HL-60 (cell line): ENCODE data around the gene ARID1B.

Experiments used
- DNase-seq, 2 experiments: peaks; one replicate each; pipeline ENCODE4 v3.0.0-alpha.2; 2010 to 2020; ENCODE audit warnings: low read depth in 1 of 2, low spot score in 1 of 2
- H3K27ac ChIP-seq: fragments of 250-450 bp; sonication (Bioruptor Pico); replicated peaks from 2 replicates; pipeline ENCODE4 v1.5.1; 2020; ENCODE audit warnings: mild to moderate bottlenecking, moderate library complexity
- H3K27me3 ChIP-seq: fragments of 250-450 bp; sonication (Bioruptor Pico); 2 replicates; pipeline ENCODE4 v1.5.1; 2021; ENCODE audit warnings: mild to moderate bottlenecking, moderate library complexity; ENCODE audit not compliant: insufficient read depth, poor library complexity, severe bottlenecking
- H3K4me3 ChIP-seq: replicated peaks from 2 replicates; pipeline ENCODE4 v1.5.1; 2011; ENCODE audit warnings: mild to moderate bottlenecking, control low read depth, low read length; ENCODE audit not compliant: insufficient read depth
- GABPA ChIP-seq: IDR thresholded peaks from 2 replicates; pipeline ENCODE4 v1.6.1; 2012; ENCODE audit warnings: low read depth
- POLR2AphosphoS5 ChIP-seq: IDR thresholded peaks from 2 replicates; pipeline ENCODE4 v1.6.1; 2012; ENCODE audit warnings: low read depth
- SPI1 ChIP-seq: IDR thresholded peaks from 2 replicates; pipeline ENCODE4 v1.6.1; 2012; ENCODE audit warnings: low read depth, mild to moderate bottlenecking, borderline replicate concordance
- TF ChIP-seq, protein P1 (sequence below): IDR thresholded peaks from 2 replicates; pipeline ENCODE4 v1.6.1; 2012; ENCODE audit warnings: low read depth; ENCODE audit not compliant: insufficient replicate concordance
- TF ChIP-seq, protein P2 (sequence below): IDR thresholded peaks from one replicate; pipeline ENCODE4 v1.5.1; 2011; ENCODE audit warnings: low read length, control low read depth, inconsistent platforms; ENCODE audit not compliant: insufficient read depth

ARID1B gene

DNA sequence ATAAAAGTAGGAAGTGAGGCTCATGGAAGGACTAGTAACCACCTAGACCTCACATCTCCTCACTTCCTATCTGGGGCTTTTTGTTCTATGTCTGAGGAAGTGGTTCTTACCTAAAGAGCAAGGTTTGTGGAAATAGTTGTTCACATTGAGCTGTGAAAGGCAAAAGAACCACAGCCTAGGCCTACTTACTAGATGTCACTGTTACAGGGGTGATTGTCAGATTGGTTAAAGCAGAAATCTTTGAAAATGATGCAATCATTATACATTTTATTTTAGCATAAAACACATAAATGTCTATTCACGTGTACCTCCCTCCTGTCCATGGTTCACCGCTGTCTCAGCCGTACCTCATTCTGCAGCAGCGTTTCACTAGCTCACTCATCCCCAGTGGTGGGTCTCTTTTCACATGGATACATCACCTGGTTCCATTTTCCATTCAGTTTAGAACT is 277.4 kb downstream of the ARID1B start:
- TF ChIP-seq SPI1 (peak; percentile 95), POLR2AphosphoS5 (no peak), GABPA (no peak)
- TF ChIP-seq, protein P1, sequence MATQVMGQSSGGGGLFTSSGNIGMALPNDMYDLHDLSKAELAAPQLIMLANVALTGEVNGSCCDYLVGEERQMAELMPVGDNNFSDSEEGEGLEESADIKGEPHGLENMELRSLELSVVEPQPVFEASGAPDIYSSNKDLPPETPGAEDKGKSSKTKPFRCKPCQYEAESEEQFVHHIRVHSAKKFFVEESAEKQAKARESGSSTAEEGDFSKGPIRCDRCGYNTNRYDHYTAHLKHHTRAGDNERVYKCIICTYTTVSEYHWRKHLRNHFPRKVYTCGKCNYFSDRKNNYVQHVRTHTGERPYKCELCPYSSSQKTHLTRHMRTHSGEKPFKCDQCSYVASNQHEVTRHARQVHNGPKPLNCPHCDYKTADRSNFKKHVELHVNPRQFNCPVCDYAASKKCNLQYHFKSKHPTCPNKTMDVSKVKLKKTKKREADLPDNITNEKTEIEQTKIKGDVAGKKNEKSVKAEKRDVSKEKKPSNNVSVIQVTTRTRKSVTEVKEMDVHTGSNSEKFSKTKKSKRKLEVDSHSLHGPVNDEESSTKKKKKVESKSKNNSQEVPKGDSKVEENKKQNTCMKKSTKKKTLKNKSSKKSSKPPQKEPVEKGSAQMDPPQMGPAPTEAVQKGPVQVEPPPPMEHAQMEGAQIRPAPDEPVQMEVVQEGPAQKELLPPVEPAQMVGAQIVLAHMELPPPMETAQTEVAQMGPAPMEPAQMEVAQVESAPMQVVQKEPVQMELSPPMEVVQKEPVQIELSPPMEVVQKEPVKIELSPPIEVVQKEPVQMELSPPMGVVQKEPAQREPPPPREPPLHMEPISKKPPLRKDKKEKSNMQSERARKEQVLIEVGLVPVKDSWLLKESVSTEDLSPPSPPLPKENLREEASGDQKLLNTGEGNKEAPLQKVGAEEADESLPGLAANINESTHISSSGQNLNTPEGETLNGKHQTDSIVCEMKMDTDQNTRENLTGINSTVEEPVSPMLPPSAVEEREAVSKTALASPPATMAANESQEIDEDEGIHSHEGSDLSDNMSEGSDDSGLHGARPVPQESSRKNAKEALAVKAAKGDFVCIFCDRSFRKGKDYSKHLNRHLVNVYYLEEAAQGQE: no peak
- TF ChIP-seq, protein P2, sequence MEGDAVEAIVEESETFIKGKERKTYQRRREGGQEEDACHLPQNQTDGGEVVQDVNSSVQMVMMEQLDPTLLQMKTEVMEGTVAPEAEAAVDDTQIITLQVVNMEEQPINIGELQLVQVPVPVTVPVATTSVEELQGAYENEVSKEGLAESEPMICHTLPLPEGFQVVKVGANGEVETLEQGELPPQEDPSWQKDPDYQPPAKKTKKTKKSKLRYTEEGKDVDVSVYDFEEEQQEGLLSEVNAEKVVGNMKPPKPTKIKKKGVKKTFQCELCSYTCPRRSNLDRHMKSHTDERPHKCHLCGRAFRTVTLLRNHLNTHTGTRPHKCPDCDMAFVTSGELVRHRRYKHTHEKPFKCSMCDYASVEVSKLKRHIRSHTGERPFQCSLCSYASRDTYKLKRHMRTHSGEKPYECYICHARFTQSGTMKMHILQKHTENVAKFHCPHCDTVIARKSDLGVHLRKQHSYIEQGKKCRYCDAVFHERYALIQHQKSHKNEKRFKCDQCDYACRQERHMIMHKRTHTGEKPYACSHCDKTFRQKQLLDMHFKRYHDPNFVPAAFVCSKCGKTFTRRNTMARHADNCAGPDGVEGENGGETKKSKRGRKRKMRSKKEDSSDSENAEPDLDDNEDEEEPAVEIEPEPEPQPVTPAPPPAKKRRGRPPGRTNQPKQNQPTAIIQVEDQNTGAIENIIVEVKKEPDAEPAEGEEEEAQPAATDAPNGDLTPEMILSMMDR: no peak
- peak; percentile 38 to 59 for DNase-seq
- no peak overlapping the region for H3K4me3 ChIP-seq
- H3K27ac ChIP-seq: no peak overlapping the region
- no peaks in the 10 kb centered on the region for H3K27me3 ChIP-seq

DNA sequence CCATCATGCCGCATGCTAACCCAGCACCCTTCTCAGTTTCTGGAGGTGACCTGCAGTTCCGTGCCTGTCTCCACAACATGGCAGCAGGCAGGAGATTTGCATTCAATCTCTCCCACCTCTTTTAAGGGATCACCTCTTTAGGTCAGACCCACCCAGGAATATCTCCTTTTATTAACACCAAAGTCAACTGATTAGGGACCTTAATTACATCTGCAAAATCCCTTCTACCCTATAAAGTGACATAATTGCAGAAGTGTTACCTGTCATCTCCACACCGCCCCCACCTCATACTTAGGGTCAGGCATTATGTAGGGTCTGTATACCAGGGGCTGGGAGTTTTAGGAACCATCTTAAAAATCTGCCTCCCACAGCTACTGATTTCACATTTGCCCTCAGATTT is 278.7 kb downstream of the ARID1B start:
- TF ChIP-seq, protein P2: no peak
- TF ChIP-seq GABPA (no peak), POLR2AphosphoS5 (no peak), SPI1 (no peak)
- TF ChIP-seq, protein P1: no peak
- no peak overlapping the region for H3K27ac ChIP-seq
- no peak for DNase-seq
- H3K4me3 ChIP-seq: no peak overlapping the region
- H3K27me3 ChIP-seq: no peaks in the 10 kb centered on the region

DNA sequence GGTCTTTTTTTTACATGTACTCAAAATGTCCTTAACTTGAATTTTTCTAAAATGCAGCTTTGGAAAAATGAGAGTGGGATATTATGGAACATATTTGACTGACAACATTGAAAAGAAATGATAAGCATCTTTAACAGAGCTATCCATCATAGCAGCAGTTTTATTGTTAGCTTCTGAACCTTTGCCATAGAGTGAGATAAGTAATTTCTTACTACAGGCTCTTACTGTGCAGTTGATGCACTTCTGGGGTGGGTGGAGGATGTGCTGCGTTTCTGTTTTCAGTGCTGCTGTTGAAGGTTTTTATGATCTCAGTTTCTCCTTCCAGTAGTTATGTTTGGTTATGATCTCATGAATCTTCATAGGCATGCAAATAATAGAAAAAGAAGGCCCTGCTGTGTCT is 279.1 kb downstream of the ARID1B start:
- TF ChIP-seq POLR2AphosphoS5: no peak
- TF ChIP-seq, protein P2: no peak
- no peak for TF ChIP-seq SPI1
- TF ChIP-seq, protein P1: no peak
- TF ChIP-seq GABPA: no peak
- no peak overlapping the region for H3K27ac ChIP-seq

More for the DNA sequence above, 279.1 kb downstream of the ARID1B start:
- Histone ChIP-seq H3K27me3 (no peaks in the 10 kb centered on the region), H3K4me3 (no peak overlapping the region)
- DNase-seq: no peak
